ENCODE results near the gene ZMIZ2. TPM values are rescaled to one million over a fixed set of nuclear protein-coding genes. Genes with fewer than 3 reads are reported as not detected.
A peak's percentile ranks its signal among the peaks of the same experiment; 100 is the strongest.

ZMIZ2 gene
- total and polyA plus RNA-seq, 2 of the 8 experiments (the other 6 are each of a cell fraction or from before 2014, with no cell fraction given), result 24.4 to 66.4 TPM

GRCh38 chr7:44762726-44763522 lies 14.3 kb downstream of the ZMIZ2 start:
- H4K20me1 ChIP-seq (replicated peaks in 1 of 2; ENCODE audit: control insufficient read depth in 1 of 2, insufficient read depth in 2 of 2, low read length in 2 of 2), result peaks cover 0 to 12% of the 10 kb centered on the region in 2 experiments
- 94% methylated on average over 19 of the region's 20 CpGs; no CpG with 5 or more reads in 1 of the 2 experiments for WGBS, 2 experiments (ENCODE audit: extremely low coverage in 1 of 2, insufficient coverage in 1 of 2, insufficient read length in 1 of 2, insufficient replicate concordance in 2 of 2, low coverage in 1 of 2, low lambda C conversion rate in 2 of 2, missing lambda C conversion rate in 1 of 2)
- no peak overlapping the region for H2BK15ac ChIP-seq (ENCODE audit: low read length)
- POLR2A ChIA-PET (ENCODE audit: partially characterized antibody), result interaction anchor here (0.8 to 2.5 kb wide), 4 partner anchors 10 to 97 kb away, joined by 3 to 8 read pairs (median 6); partner anchors contain the start of gene ZMIZ2
- no peak overlapping the region for H3K14ac ChIP-seq (ENCODE audit: insufficient read length)
- no peak for DNase-seq (ENCODE audit: low read depth in 1 of 2, low spot score in 2 of 2)
- no peak overlapping the region for H2BK120ac ChIP-seq (replicated peaks; ENCODE audit: low read depth, low read length)
- no peak overlapping the region for H3K4me2 ChIP-seq (ENCODE audit: insufficient read depth in 1 of 2, low read depth in 2 of 2, low read length in 2 of 2)
- no peaks in the 10 kb centered on the region for H3K9me3 ChIP-seq (ENCODE audit: insufficient read depth in 2 of 2, low read depth in 1 of 2, low read length in 1 of 2)
- peaks cover 21 to 84% (median 44%) of the 10 kb centered on the region in 4 experiments for H3K36me3 ChIP-seq (ENCODE audit: control insufficient read depth in 2 of 4, insufficient read depth in 4 of 4, low read length in 3 of 4)
- no peak overlapping the region for H2AK5ac ChIP-seq (ENCODE audit: low read depth, low read length)
- no peak overlapping the region for H4K91ac ChIP-seq (replicated peaks; ENCODE audit: insufficient read length, low read length)
- H4K8ac ChIP-seq (ENCODE audit: extremely low read depth, insufficient read depth, low read length), result no peak overlapping the region
- H3K27ac ChIP-seq (ENCODE audit: low read depth, low read length), result no peak overlapping the region
- no peak for FAIRE-seq
- no peak overlapping the region for H3K18ac ChIP-seq (ENCODE audit: extremely low read depth, low read length)
- H3K56ac ChIP-seq (replicated peaks; ENCODE audit: insufficient read length, low read depth, low read length), result no peak overlapping the region
- H3K79me2 ChIP-seq (ENCODE audit: control insufficient read depth in 1 of 2, insufficient read depth in 2 of 2, low read length in 2 of 2), result no peaks in the 10 kb centered on the region
- H3K23ac ChIP-seq (ENCODE audit: insufficient read length), result no peak overlapping the region
- H4K5ac ChIP-seq (ENCODE audit: insufficient read length, low read depth, low read length), result no peak overlapping the region
- no peak overlapping the region for H3K4ac ChIP-seq (replicated peaks; ENCODE audit: insufficient read length, low read depth, low read length)
- H3K4me1 ChIP-seq (replicated peaks in 1 of 4; ENCODE audit: control insufficient read depth in 3 of 4, insufficient read depth in 4 of 4, low read length in 3 of 4), result no peaks in the 10 kb centered on the region
- H3K9ac ChIP-seq (replicated peaks in 1 of 4; ENCODE audit: extremely low read depth in 1 of 4, low read depth in 3 of 4, low read length in 3 of 4), result no peak overlapping the region; a peak in 1 of 7 replicates
- no peak overlapping the region for H2BK12ac ChIP-seq (ENCODE audit: low read depth, low read length)
- H2BK20ac ChIP-seq (ENCODE audit: low read length), result no peak overlapping the region
- H3K27me3 ChIP-seq (replicated peaks in 1 of 4; ENCODE audit: control insufficient read depth in 3 of 4, extremely low read depth in 1 of 4, insufficient read depth in 3 of 4, low read length in 3 of 4), result no peaks in the 10 kb centered on the region
- peaks cover 3% of the 10 kb centered on the region for H3K79me1 ChIP-seq (ENCODE audit: low read depth, low read length)
- no peak overlapping the region for H2AFZ ChIP-seq (ENCODE audit: low read length)
- CTCF ChIA-PET (ENCODE audit: partially characterized antibody), result interaction anchor here (0.6 to 2.5 kb wide), 4 partner anchors 9 to 211 kb away, joined by 3 to 7 read pairs (median 4); no protein-coding TSS in a partner anchor
- H3K4me3 ChIP-seq (ENCODE audit: extremely low read depth in 1 of 4, insufficient read depth in 2 of 4, low read depth in 3 of 4, low read length in 4 of 4), result no peak overlapping the region
- H2BK5ac ChIP-seq (ENCODE audit: low read depth, low read length), result no peak overlapping the region; the same call in 1 of the 2 replicates
- H3K23me2 ChIP-seq (ENCODE audit: low read depth, low read length), result no peaks in the 10 kb centered on the region
- 0 out of 4 replicates have a peak, but pooled peaks of 1 of the 2 experiments have one; percentile 3 for TF ChIP-seq RAD21 (IDR thresholded peaks at IDR 0.05 in 1 of 2, conservative IDR thresholded peaks at IDR 0.05 in 1 of 2; ENCODE audit: low read depth in 2 of 2, low read length in 2 of 2)

Measured in H1 (cell line).